Umbilical cord (tissue), 2 donors: ENCODE results near the gene RUVBL1. TPM values are rescaled to one million over a fixed set of nuclear protein-coding genes. Genes with fewer than 3 reads are reported as not detected.

ENCODE experiments used
- DNase-seq: peaks from one replicate; pipeline ENCODE4 v3.0.0-alpha.2; 2015; ENCODE audit warnings: low spot score
- total RNA-seq: library from RNA; depleted of rRNA; stranded (reverse); fragments of >200 nt; gene quantifications from one replicate; pipeline ENCODE4 v1.2.3, GENCODE V29; 2014; ENCODE audit warnings: low replicate concordance; ENCODE audit not compliant: insufficient read depth

The RUVBL1 gene
- total RNA-seq, 1 donor from 2014 or later, result 29.4 TPM

GRCh38 chr3:128133273-128133883, 9.8 kb upstream of the RUVBL1 start:
- DNase-seq, result no peak

- DNase-seq, result no peak
Measured at GRCh38 chr3:128131897-128132646, 8.5 kb upstream of the RUVBL1 start.

GRCh38 chr3:128128251-128128650, 4.6 kb upstream of the RUVBL1 start:
- no peak for DNase-seq

GRCh38 chr3:128127236-128127635, 3.6 kb upstream of the RUVBL1 start:
- no peak for DNase-seq

- no peak for DNase-seq
Measured at GRCh38 chr3:128123156-128123537, 465 bp downstream of the RUVBL1 start.

- no peak for DNase-seq
Measured at GRCh38 chr3:128122013-128122412, 1.6 kb downstream of the RUVBL1 start.

GRCh38 chr3:128113817-128114794, 9.5 kb downstream of the RUVBL1 start:
- no peak for DNase-seq

GRCh38 chr3:128112357-128112968, 11.1 kb downstream of the RUVBL1 start:
- DNase-seq, result peak; percentile 31

- no peak for DNase-seq
Measured at GRCh38 chr3:128111147-128111546, 12.5 kb downstream of the RUVBL1 start.

GRCh38 chr3:128107834-128108233, 15.8 kb downstream of the RUVBL1 start:
- DNase-seq, result no peak

- DNase-seq, result no peak
Measured at GRCh38 chr3:128103136-128103676, 20.4 kb downstream of the RUVBL1 start.

GRCh38 chr3:128100638-128101037, 23.0 kb downstream of the RUVBL1 start:
- DNase-seq, result no peak

GRCh38 chr3:128100161-128100560, 23.5 kb downstream of the RUVBL1 start:
- no peak for DNase-seq

GRCh38 chr3:128098234-128098633, 25.4 kb downstream of the RUVBL1 start:
- no peak for DNase-seq

GRCh38 chr3:128095222-128095703, 28.3 kb downstream of the RUVBL1 start:
- DNase-seq, result peak; percentile 79

- DNase-seq, result no peak
Measured at GRCh38 chr3:128094295-128095151, 29.1 kb downstream of the RUVBL1 start.

- DNase-seq, result no peak
Measured at GRCh38 chr3:128091586-128091985, 32.0 kb downstream of the RUVBL1 start.

- no peak for DNase-seq
Measured at GRCh38 chr3:128089135-128089534, 34.5 kb downstream of the RUVBL1 start.

- no peak for DNase-seq
Measured at GRCh38 chr3:128084675-128085021, 39.0 kb downstream of the RUVBL1 start.

- DNase-seq, result no peak
Measured at GRCh38 chr3:128083980-128084674, 39.5 kb downstream of the RUVBL1 start.
